ENCODE results near the gene RABL6. TPM values are rescaled to one million over a fixed set of nuclear protein-coding genes. Genes with fewer than 3 reads are reported as not detected.
"Not testable (repeated sequence)": the region's sequence is repeated elsewhere in the genome, so short reads cannot be mapped to it uniquely, and the experiment has no call there.

RABL6 gene
- total RNA-seq, 8 experiments from 2014 or later: 33.8 to 83.5 (median 39.5) TPM

DNA sequence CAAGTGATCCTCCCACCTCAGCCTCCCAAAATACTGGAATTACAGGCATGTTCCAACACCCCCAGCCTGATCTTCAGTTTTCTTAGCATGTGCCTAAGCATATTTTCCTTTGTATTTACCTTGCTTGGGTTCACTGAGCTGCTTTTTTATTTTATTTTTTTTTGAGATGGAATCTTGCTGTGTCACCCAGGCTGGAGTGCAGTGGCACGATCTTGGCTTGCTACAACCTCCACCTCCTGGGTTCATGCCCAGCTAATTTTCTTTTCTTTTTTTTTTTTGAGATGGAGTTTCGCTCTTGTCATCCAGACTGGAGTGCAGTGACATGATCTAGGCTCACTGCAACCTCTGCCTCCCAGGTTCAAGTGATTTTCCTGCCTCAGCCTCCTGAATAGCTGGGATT is 61.9 kb downstream of the RABL6 start:
- WGBS, 10 experiments: 47 to 100% (median 83%) methylated on average over 1 to 2 of the region's 2 CpGs; no CpG with 5 or more reads in 3 of the 10 experiments
- in situ Hi-C loops (cut with MboI; ENCODE audit: low pct_unique_long_range_greater_than_20kb in 2 of 9, low sequenced_read_pairs in 9 of 9, unreplicated experiment in 9 of 9); ATAC-seq (replicated peaks in 6 of 8); H3K4me3 ChIP-seq; H3K27ac ChIP-seq: not testable (repeated sequence)
- H3K4me1 ChIP-seq (replicated peaks in 1 of 2): peaks cover 11 to 12% of the 10 kb centered on the region in 2 donors

DNA sequence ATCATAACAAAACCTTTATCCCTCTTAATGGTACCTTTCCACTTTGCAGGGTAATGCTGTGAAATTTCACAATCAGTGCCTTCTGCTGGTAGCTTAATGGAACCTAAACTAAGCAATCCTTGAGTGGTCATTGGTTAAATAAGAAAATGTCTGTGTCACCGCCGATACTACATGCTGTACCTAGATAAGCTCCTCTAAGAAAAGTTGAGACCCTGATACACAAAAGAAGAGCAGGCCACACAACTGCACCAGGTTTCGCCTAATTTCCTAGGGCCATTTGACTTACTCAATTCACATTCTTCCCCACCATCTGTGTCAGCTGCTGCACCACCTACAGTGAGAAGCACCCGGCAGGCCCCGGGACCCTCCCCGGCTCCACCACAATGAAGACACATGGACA is 67.4 kb downstream of the RABL6 start:
- 40 to 100% (median 83%) methylated on average over 1 to 5 of the region's 6 CpGs; no CpG with 5 or more reads in 2 of the 10 experiments for WGBS, 10 experiments
- in situ Hi-C loops (cut with MboI; ENCODE audit: low pct_unique_long_range_greater_than_20kb in 2 of 9, low sequenced_read_pairs in 9 of 9, unreplicated experiment in 9 of 9): no loop called here
- Histone ChIP-seq H3K4me1 (replicated peaks in 1 of 2) (no peaks in the 10 kb centered on the region), H3K4me3 (no peak overlapping the region), H3K27ac (no peak overlapping the region)
- no peak for ATAC-seq (replicated peaks in 6 of 8)

DNA sequence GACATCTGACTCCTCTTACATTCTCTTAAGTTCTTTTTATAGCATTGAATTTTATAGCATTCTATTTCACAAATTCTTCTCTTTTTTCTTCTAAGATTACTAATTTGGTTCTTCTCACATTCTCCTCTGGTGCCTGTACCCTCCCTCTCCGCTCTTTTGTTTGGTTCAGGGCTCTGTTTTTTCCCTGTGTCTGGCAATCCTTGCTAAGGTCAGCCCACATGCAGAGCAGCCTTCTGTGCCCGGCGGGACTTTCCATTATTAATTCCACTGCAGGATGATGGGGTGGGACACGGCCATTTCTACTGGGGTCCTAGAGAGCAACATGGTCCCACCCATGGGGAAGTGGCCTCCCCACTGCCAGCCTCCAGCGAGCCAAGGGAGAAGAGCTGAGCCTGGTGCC is 68.7 kb downstream of the RABL6 start:
- Histone ChIP-seq H3K4me3 (no peak overlapping the region), H3K4me1 (replicated peaks in 1 of 2) (peaks cover under 1 to 3% of the 10 kb centered on the region in 2 donors), H3K27ac (no peak overlapping the region)
- 21 to 100% (median 63%) methylated on average over 1 to 5 of the region's 5 CpGs for WGBS, 10 experiments
- ATAC-seq (replicated peaks in 6 of 8): no peak
- in situ Hi-C loops (cut with MboI; ENCODE audit: low pct_unique_long_range_greater_than_20kb in 2 of 9, low sequenced_read_pairs in 9 of 9, unreplicated experiment in 9 of 9): no loop called here

DNA sequence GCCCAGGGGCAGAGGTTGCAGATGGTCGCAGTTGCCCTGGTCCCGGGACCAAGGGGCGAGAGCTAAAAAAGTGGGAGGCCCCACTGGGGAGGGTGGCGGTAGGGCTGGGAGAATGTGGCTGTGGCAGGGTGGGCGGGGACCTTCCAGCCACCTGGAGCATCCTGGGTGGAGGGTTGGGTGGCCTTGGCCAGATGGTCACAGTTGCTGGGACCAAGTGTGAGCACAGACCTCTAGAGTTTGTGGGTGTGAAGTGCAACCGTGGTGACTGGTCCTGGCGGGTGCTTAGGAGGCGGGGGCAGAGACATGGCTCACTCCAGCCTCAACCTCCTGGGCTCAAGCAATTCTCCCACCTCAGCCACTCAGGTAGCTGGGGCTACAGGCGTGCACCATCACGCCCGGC is 72.9 kb downstream of the RABL6 start:
- Histone ChIP-seq H3K4me3 (no peak overlapping the region), H3K4me1 (replicated peaks in 1 of 2) (peaks cover 7 to 14% of the 10 kb centered on the region in 2 donors), H3K27ac (no peak overlapping the region)
- in situ Hi-C loops (cut with MboI; ENCODE audit: low pct_unique_long_range_greater_than_20kb in 2 of 9, low sequenced_read_pairs in 9 of 9, unreplicated experiment in 9 of 9): no loop called here
- WGBS, 10 experiments: 78 to 100% (median 83%) methylated on average over 1 to 3 of the region's 11 CpGs; no CpG with 5 or more reads in 6 of the 10 experiments
- peak in 1 of 8 experiments; percentile 9 for ATAC-seq (replicated peaks in 6 of 8)

DNA sequence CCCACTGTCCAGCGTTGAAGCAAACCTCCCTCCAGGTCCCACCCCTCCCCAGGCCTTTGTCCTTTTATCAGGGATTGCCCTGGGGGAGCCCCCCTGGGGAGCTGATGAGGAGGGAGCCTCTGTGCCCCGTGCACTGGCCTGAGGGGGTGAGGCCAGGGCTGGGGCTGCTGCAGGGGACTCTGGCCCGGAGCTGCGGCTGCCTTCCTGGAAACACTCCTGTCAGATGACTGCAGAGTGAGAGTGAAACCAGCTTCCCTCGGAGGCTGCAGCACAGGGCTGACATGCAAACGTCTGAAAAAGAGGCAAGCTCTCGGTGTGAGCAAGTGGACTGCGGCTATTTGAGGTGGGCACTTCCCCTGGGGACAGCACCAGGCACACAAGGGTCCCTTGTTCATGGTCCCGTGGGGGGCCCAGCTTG is 74.0 kb downstream of the RABL6 start:
- WGBS, 10 experiments: no CpG with 5 or more reads among the region's 9 CpGs
- Histone ChIP-seq H3K27ac (peak overlapping the region in 1 of 2 donors; percentile 78), H3K4me1 (replicated peaks in 1 of 2) (peaks cover 7 to 14% of the 10 kb centered on the region in 2 donors), H3K4me3 (no peak overlapping the region)
- ATAC-seq (replicated peaks in 6 of 8): peak in 6 of 8 experiments; percentile 2 to 30 (median 6)
- in situ Hi-C loops (cut with MboI; ENCODE audit: low pct_unique_long_range_greater_than_20kb in 2 of 9, low sequenced_read_pairs in 9 of 9, unreplicated experiment in 9 of 9): no loop called here

DNA sequence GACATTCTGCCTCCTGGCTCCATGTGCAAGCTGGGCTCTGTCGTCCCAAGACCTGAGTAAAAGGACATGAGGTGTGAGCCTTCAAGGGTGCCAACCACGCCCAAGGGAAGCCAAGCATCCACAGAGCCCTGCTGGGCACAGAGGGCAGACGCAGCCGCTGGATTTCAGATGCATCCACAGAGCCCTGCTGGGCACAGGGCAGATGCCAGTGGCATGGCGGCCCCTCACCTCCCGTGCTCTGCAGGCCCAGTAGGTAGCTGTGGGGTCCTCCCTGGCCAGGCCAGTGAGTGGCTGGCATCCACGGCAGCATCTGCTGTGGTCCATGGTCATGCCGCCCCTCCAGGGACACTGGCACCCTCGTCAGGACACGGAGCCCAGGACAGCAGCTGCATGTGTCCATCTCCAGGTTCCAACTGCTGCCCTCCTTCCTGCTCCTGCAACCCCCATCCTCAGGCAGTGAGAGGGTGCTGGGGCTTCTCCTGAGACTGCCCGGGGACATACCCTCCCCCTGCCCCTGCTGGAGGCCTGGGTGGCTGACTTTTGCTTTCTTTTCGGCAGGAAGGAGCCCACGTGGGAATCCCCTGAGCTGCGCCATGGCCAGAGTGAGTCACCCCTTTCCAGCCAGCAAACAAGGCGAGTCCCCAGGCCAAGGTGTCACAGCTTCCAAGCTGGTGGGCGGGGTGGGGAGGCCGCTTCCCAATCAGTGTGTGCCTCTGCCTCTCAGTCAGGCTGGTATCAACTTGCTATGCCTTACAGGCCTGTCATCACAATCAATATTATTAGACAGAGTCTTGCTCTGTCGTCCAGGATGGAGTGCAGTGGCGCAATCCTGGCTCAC is 74.6 kb downstream of the RABL6 start:
- Histone ChIP-seq H3K27ac (peak overlapping the region; percentile 19 to 78), H3K4me3 (peak overlapping the region in 1 of 5 donors; percentile 1), H3K4me1 (replicated peaks in 1 of 2) (peaks cover 9 to 15% of the 10 kb centered on the region in 2 donors)
- in situ Hi-C loops (cut with MboI; ENCODE audit: low pct_unique_long_range_greater_than_20kb in 2 of 9, low sequenced_read_pairs in 9 of 9, unreplicated experiment in 9 of 9): no loop called here
- WGBS, 10 experiments: 7 to 73% (median 68%) methylated on average over 6 to 13 of the region's 19 CpGs; no CpG with 5 or more reads in 7 of the 10 experiments
- peak; percentile 0 to 65 (median 56) for ATAC-seq (replicated peaks in 6 of 8)

DNA sequence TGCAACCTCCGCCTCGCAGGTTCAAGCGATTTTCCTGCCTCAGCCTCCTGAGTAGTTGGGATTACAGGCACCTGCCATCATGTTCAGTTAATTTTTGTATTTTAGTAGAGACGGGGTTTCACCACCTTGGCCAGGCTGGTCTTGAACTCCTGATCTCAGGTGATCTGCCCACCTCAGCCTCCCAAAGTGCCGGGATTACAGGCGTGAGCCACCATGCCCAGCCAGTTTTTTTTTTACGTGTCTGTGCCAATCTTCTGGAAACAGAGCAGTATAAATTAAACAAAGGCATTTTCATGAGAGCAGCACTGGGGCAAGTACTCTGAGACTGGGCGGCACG is 75.2 kb downstream of the RABL6 start:
- in situ Hi-C loops (cut with MboI; ENCODE audit: low pct_unique_long_range_greater_than_20kb in 2 of 9, low sequenced_read_pairs in 9 of 9, unreplicated experiment in 9 of 9); ATAC-seq (replicated peaks in 6 of 8): not testable (repeated sequence)
- 60 to 100% (median 88%) methylated on average over 1 to 3 of the region's 9 CpGs; no CpG with 5 or more reads in 4 of the 10 experiments for WGBS, 10 experiments
- H3K4me3 ChIP-seq: peak overlapping the region in 1 of 5 donors; percentile 1
- peak overlapping the region in 1 of 2 donors; percentile 78 for H3K27ac ChIP-seq
- peaks cover 12 to 21% of the 10 kb centered on the region in 2 donors for H3K4me1 ChIP-seq (replicated peaks in 1 of 2)

DNA sequence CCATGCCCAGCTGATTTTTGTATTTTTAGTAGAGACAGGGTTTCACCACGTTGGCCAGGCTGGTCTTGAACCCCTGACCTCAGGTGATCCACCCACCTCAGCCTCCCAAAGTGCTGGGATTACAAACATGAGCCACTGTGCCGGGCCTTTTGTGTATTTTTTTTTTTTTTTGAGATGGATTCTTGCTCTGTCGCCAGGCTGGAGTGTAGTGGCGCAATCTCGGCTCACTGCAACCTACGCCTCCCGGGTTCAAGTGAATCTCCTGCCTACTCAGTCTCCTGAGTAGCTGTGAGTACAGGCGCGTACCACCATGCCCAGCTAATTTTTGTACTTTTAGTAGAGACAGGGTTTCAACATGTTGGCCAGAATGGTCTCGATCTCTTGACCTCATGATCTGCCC is 75.9 kb downstream of the RABL6 start:
- peaks cover 12 to 21% of the 10 kb centered on the region in 2 donors for H3K4me1 ChIP-seq (replicated peaks in 1 of 2)
- H3K27ac ChIP-seq; in situ Hi-C loops (cut with MboI; ENCODE audit: low pct_unique_long_range_greater_than_20kb in 2 of 9, low sequenced_read_pairs in 9 of 9, unreplicated experiment in 9 of 9); H3K4me3 ChIP-seq; ATAC-seq (replicated peaks in 6 of 8): not testable (repeated sequence)
- 86 to 100% (median 89%) methylated on average over 1 to 10 of the region's 10 CpGs; no CpG with 5 or more reads in 5 of the 10 experiments for WGBS, 10 experiments

DNA sequence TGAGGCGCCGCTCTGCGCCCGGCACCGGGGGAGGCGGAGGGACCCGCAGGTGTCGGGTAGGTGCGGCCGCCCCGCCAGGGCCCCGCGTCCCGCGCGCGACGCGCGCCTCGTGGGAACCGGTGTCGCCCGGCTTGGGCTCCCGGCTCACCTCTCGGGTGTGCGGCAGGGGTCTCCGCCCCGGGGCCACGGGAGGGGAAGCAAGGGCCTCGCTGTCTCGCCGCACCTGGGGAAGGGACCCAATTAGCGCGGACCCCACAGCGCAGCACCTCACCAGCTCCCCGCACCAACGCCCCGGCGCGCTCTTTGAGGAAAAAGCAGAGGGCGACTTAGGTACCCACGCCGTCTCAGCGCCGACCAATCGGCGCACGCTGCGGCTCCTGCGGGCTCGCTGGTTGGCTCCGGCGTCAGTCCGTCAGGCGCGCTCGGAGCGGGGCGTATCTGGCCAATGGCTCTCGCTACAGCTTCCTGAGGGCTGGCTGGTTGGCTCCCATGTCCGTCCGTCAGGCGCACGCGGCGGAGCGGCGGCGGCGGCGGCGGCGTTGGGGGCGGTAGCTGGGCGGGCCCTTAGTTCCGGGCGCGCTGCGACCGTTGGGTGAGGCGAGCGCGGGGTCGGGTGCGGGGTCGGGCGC is 78.3 kb downstream of the RABL6 start, which contains the start of gene TRAF2:
TRAF2 (plus strand) TSS at position 567 of the 629 bp plus-strand sequence. CDS start 12,225 bp downstream, outside the sequence.
- in situ Hi-C loops (cut with MboI; ENCODE audit: low pct_unique_long_range_greater_than_20kb in 2 of 9, low sequenced_read_pairs in 9 of 9, unreplicated experiment in 9 of 9): no loop called here
- H3K4me1 ChIP-seq (replicated peaks in 1 of 2): peaks cover 12 to 21% of the 10 kb centered on the region in 2 donors
- 0% methylated on average over 1 to 4 of the region's 88 CpGs; no CpG with 5 or more reads in 8 of the 10 experiments for WGBS, 10 experiments
- H3K4me3 ChIP-seq: peak within 1 kb of the TSS; percentile 55 to 90 (median 73)
- ATAC-seq (replicated peaks in 6 of 8): peak; percentile 87 to 98 (median 91)
- H3K27ac ChIP-seq: peak within 1 kb of the TSS in 1 of 2 donors; percentile 67

DNA sequence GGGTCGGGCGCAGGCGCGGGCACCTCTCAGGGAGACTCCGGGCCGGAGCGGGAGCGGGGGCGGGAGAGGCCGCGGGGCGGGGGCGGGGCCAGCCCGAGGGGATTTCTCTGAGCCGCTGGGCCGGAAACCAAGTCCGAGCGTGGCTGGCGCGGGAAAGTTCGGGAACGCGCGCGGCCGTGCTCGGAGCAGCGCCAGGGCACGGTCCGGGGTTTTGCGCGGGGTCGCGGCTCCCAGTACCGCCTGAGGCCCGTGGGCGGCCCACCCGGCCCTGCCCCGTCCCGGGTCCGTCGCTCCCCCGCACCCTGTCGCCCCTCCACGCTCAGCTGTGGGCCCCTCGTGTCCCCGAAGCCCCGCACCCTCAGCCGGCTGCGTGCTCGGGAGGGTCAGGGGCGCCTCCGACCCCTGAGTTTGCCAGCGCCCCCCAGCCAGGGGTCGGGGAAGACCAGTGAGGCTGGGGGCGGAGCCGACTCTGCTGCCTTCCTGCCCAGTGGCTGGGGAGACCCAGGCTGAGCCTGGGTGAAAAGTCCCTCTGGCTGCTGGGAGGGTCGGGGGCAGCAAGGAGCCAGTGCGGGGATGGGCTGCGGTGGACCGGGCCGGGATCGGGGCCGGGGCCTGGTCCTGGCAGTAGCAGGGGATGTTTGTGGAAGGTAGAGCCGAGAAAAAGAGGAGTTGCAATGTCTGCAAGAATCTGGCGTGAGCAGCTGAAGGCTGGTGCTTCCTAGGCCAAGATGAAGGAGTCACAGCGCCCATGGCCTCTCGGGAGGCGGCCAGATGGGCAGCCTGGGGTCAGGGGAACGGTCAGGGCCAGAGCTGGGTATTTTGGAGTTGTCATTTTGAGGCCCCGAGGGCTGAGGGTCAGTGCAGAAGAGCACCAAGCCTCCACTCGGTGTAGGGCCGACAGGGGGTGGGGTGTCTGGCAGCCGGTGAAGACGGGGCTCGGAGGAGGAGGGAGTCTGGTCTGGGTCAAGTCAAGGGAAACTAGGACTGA is 79.2 kb downstream of the RABL6 start:
- ATAC-seq (replicated peaks in 6 of 8): peak; percentile 1 to 33 (median 3)
- H3K4me1 ChIP-seq (replicated peaks in 1 of 2): peaks cover 8 to 14% of the 10 kb centered on the region in 2 donors
- 0% methylated on average over 1 to 3 of the region's 76 CpGs; no CpG with 5 or more reads in 8 of the 10 experiments for WGBS, 10 experiments
- in situ Hi-C loops (cut with MboI; ENCODE audit: low pct_unique_long_range_greater_than_20kb in 2 of 9, low sequenced_read_pairs in 9 of 9, unreplicated experiment in 9 of 9): no loop called here
- peak overlapping the region; percentile 55 to 90 (median 73) for H3K4me3 ChIP-seq
- peak overlapping the region in 1 of 2 donors; percentile 67 for H3K27ac ChIP-seq

DNA sequence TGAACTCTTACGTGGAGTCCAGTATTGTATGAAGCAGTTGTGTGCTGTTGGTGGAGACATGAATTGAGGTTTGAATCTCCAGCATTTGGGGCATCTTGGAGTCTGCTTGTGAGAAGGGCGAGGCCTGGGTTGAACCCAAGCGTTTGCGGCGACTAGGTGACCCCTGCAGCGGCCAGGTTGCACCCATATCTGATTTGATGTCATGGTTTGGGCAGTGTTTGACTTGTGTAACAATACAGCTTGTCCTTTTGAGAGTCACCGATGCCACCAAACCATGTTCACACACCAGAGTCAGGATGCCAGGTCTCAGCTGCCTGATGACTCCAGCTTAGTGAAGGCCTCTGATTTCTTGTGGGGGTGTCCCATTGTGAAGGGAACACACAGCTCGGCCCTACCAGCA is 80.7 kb downstream of the RABL6 start:
- H3K27ac ChIP-seq: no peak overlapping the region
- ATAC-seq (replicated peaks in 6 of 8): no peak
- WGBS, 10 experiments: 83 to 86% (median 85%) methylated on average over 1 to 7 of the region's 8 CpGs; no CpG with 5 or more reads in 7 of the 10 experiments
- no peak overlapping the region for H3K4me3 ChIP-seq
- in situ Hi-C loops (cut with MboI; ENCODE audit: low pct_unique_long_range_greater_than_20kb in 2 of 9, low sequenced_read_pairs in 9 of 9, unreplicated experiment in 9 of 9): no loop called here
- peaks cover 7 to 8% of the 10 kb centered on the region in 2 donors for H3K4me1 ChIP-seq (replicated peaks in 1 of 2)

DNA sequence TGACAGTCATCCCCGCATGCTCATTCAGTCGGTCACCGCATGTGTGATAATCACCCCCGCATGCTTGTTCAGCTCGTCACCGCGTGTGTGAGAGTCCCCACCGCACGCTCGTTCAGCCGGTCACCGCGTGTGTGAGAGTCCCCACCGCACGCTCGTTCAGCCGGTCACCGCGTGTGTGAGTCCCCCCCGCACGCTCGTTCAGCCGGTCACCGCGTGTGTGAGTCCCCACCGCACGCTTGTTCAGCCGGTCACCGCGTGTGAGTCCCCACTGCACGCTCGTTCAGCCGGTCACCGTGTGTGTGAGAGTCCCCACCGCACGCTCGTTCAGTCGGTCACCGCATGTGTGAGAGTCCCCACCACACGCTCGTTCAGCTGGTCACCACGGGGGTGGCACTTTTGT is 82.1 kb downstream of the RABL6 start:
- Histone ChIP-seq H3K4me3 (no peak overlapping the region), H3K27ac (no peak overlapping the region), H3K4me1 (replicated peaks in 1 of 2) (peaks cover 7 to 8% of the 10 kb centered on the region in 2 donors)
- no peak for ATAC-seq (replicated peaks in 6 of 8)
- in situ Hi-C loops (cut with MboI; ENCODE audit: low pct_unique_long_range_greater_than_20kb in 2 of 9, low sequenced_read_pairs in 9 of 9, unreplicated experiment in 9 of 9): no loop called here
- 72 to 97% (median 93%) methylated on average over 2 to 15 of the region's 42 CpGs; no CpG with 5 or more reads in 3 of the 10 experiments for WGBS, 10 experiments
